Measurements from ENCODE around the gene NFXL1.

DNA sequence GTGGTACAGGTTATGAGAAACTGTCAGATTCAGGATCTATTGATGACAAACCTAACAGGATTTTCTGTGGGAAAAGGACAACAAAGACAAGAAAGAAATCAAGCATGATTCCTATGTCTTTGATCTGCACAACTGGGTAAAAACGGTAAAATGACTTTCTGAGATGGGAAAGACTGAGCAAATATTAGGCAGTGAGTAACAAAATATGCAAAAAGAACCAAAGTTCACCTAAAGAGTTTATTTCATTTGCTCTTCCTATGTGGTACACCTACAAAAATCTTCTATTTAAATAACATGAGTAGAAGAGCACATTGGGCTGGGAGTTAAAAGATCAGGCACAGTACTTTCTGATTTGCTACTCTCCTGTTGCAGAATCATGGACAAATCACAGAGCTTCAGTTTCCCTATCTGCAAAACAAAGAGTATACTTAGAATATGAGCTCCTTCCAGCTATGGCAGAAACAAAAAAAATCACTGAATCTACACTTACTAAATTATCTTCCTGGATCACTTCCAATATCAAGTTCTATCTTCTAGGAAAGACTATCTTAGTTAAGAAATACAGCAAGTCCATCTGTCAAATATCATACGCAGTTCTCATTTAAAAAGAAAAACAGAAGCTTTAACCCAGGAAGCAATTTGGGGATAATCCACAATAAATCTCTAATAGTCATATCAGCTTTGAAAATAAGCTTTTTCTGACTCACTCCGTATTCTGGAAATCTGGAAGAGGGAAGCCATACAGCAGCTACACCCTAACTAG, 37.4 kb downstream of the NFXL1 start:
- TF ChIP-seq CTCF (IDR thresholded peaks at IDR 0.05; ENCODE audit: low read depth, low read length, poor library complexity, severe bottlenecking) (no peak), EZH2phosphoT487 (IDR thresholded peaks at IDR 0.05; ENCODE audit: borderline replicate concordance, low read length) (no peak)

All from DOHH2 (cell line).